NCI-H146 treated with DMSO at 0.1 percent for 48 hours (cell line): ENCODE measurements around the gene ITPR2.
A peak's percentile ranks its signal among the peaks of the same experiment; 100 is the strongest.
"Not testable (repeated sequence)": the region's sequence is repeated elsewhere in the genome, so short reads cannot be mapped to it uniquely, and the experiment has no call there.

Source experiments
- DNase-seq: peaks from one replicate; lab custom pipeline; 2025; ENCODE audit not compliant: unreplicated experiment; lab: John Stamatoyannopoulos, UW

Gene ITPR2

DNA sequence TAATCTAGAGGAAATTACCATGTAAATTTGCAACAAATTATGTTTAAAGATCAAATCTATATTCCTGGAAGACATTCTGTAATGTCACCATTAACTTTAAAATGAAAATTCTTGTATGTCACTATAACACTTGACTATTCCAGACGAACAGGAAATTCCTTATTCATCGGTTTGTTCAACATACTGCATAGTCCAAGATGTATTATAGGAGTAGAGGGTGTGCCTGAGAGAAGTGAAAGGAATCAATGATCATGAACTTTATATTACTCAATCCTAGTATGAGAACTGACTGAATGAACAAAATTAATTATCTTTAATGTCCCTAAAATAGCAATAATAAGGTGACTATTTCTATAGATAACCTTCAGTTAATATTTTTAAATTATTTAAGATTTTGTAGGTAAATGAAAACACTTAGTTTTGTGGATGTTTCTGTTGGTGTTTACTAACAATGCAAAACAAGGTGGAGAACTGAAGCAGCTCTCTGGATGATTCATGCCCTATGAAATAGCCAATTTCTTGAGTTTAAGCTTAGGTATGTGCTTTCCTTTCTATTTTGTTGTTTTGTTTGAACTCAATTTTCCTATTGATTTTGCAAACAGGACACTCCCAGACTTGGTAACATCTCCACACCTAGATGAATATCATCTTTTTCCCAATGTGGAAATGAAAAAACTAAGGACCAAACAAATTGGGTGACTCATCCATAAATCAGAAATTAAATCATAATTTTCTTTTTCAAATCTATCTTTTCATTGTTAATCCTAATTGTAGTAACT is 18.2 kb upstream of the ITPR2 start:
- DNase-seq: no peak

- DNase-seq: no peak
Observed at GRCh38 chr12:26848156-26848825, 15.3 kb upstream of the ITPR2 start.

GRCh38 chr12:26847431-26847830 is 14.4 kb upstream of the ITPR2 start:
- DNase-seq: no peak

- no peak for DNase-seq
Observed at GRCh38 chr12:26846416-26846815, 13.4 kb upstream of the ITPR2 start.

DNA sequence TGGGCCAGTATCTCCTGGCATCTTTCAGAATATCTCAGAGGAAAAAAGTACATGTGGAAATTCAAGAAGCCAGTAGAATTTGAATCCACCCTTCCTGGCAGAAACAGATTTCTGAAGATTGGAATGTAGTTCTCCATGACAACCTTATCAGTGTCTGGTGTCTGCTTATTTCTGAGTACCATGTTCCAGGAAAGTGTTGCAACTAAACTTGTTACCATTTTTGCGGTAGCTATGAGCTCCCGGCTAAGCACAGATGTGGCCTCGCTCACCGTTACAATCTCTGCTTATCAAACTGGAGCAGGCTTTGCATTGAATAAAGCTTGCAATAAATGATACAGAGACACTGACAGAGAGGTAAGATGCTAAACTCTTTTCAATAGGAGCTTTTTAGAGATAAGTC is 13.0 kb upstream of the ITPR2 start:
- no peak for DNase-seq

DNA sequence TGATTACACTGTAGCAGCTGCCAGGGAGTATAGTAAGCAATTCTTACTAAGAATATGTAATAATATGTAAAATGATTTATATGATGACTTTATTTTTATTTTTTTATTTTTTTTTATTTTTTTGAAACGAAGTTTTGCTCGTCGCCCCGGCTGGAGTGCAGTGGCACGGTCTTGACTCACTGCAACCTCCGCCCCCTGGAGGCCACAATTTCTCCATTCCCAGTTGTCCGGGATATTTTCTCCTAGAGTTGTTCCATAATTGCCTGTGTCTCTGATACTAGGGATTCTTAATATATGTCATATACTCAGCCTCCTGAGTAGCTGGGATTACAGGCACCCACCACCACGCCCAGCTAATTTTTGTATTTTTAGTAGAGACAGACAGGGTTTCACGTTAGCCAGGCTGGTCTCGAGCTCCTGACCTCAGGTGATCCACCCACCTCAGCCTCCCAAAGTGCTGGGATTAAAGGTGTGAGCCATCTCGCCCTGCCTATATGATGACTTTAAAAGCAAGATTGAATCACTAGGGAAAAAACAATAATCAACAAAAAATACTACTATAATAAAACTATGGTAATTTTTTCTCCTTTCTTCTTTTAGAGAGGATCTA is 12.2 kb upstream of the ITPR2 start:
- DNase-seq: peak; percentile 31

DNA sequence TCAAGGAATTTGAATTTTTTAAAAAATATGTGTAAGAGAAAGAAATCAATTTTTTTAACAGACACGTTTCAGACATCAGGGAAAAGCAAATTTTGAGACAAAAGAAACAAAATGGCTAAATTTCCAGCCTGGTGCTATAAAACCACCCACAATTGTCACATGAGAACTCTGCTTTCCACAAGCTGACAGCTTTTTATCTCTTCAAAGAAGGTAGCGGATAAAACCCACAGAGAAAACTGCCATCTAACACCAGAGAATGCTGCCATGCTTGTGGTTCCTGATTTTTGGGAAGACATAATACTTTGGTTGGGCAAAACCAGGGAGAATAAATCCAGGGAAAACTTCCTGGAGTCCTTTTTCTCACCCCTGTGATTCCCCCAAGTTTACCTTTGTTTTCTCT is 10.3 kb upstream of the ITPR2 start:
- no peak for DNase-seq

- no peak for DNase-seq
Observed at GRCh38 chr12:26841085-26841484, 8.1 kb upstream of the ITPR2 start.

GRCh38 chr12:26839512-26839911 is 6.5 kb upstream of the ITPR2 start:
- no peak for DNase-seq

DNA sequence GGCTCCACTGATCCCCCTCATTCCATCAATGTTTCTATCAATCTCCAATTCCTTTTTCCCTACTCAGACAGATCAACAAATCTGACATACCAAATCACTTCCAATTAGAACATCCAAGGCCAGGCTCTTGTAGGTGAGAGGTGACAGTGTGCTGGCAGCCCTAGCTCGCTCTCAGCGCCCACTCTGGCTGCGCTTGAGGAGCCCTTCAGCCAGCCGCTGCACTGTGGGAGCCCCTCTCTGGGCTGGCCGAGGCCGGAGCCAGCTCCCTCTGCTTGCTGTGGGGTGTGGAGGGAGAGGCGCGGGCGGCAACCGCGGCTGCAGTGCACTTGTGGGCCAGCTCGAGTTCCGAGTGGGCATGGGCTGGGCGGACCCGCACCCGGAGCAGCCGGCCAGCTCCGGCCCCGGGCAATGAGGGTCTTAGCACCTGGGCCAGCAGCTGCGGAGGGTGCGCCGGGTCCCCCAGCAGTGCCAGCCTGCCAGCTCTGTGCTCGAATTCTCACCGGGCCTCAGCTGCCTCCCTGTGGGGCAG is 6.0 kb upstream of the ITPR2 start:
- DNase-seq: no peak

DNA sequence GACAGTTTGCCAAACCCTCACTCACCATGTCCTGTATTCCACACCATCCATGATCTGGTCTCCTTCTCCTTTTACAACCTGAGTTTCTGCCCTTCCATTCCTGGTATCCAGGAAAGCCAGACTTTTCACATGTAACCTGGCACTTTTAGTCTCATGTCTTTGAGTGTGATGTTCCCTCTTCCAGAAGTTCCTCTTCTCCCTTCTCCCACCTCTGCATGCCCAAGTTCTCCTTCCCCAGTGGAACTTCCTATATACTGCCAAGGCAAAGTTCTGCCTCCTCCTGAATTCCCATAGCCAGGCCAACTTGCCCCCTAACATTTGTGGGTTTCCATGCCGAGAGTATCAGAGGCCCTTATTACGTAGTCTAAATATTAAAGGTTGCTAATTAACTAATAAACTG is 3.2 kb upstream of the ITPR2 start:
- no peak for DNase-seq

GRCh38 chr12:26834503-26835060 is 1.6 kb upstream of the ITPR2 start:
- not testable (repeated sequence) for DNase-seq

DNA sequence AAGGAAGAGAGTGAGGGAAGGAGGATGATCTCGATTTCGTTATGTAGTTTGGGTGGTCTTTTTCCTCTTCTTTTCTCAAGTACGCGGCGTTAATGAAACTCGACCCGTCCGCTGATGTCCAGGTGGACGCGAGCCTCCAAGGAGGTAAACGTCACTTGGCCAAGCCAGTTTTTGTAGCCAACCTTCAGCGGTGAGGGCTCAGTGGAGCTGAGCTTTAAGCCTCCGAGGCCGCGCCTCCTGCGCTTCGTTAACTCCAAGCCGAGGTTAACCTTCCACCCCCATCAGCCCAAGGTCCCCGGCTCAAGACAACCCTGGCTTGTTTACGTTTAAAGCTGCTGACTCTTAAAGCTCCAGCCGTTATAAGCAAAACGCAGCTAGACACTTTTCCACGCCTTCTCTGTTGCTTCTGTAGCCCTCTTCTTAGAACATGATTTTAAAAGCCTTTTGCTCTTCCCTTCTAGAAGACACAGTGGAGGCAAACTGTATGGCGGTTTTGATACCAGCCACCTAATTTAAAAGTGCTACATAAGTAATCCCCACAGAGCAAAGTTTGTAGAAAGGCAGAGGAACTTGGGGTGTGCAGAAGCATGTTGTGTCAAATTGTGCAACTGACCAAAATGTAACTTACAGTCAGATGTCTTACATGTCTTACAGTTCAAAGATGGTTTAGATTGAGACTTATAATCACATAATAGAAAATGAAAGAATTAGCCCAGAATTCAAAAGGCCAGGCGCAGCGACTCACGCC is 923 bp upstream of the ITPR2 start:
- DNase-seq: peak; percentile 73

DNA sequence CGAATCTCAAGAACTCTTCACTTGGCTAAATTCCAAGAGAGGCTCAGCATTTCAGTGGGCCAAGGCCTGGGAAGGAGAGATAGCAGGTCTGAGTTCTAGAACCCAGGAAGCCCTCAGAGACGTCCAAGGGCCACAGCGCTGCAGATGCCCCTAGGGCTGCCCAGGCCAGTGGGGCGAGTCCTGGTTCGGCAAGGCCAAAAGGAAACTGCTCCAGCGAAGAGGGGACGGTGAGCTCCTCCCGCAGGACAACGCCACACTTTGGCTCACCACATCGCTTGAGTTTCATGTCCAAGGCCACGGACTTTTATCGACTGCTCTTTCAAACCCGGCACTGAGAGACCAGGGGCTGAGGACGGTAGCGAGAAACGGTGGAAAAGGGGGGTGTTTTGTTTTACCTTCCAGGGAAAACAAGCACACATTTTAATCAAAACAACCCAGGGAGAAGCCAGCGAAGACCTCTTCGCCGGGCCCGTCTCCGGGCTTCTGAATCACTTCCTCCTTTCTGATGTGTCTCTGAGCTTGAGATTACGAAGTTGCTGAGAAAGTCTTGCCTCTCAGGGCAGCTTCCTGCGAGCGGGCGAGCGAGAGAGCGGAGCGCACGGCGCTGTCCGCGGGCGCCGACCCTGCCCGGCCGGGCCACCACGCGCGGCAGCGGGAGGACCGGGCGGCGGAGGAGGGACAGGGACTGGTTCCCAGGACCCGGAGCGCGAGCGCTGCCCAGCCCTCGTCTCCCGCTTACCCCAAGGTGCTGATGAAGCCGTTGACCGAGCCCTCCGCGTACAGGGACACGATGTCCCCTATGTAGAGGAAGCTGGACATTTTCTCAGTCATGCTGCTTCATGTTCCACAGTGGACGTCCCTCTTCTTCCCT is 808 bp downstream of the ITPR2 start:
- peak; percentile 56 for DNase-seq

- DNase-seq: no peak
Observed at GRCh38 chr12:26830783-26831551, 2.0 kb downstream of the ITPR2 start.

DNA sequence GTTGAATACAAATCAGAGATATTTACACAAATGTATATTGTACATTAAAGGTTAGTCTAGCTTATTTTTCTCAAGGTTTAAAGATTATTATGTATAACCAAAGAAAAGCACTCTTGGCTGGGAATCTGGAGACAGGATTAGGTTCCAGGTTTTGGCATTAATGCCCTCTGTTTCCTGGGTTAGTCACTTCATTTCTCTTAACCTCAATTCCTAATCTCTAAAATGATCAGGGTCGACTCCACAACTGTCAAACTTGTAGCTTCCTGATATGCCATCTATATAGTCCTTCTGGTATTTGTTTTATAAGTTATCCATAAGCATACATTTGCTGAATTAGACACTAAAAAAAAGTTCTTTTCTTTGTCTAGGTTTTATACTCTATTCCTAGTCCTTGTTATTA is 2.6 kb downstream of the ITPR2 start:
- DNase-seq: no peak

GRCh38 chr12:26828280-26829073 is 4.5 kb downstream of the ITPR2 start:
- no peak for DNase-seq

DNA sequence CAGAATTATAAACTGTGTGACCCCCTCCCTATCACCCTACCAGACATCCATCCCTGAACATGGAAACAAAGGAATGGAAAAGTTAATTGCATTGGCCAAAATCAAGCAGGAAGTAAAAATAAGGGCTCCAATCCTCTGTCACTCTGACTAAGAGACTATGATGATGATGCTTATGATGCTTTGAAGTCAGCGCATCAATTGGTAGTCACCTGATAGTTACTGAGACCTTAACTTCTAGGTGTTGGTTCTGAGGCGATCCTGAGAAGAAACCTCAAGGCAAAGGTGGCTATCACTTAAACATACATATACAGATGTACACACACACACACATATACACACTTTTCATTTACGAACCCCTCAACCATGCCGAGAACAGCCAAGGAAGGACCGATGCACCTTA is 6.6 kb downstream of the ITPR2 start:
- DNase-seq: no peak
